HG03135 (cell line): ENCODE data around the gene TUBA4B.
A peak's percentile ranks its signal among the peaks of the same experiment; 100 is the strongest.
"Not testable (repeated sequence)": the region's sequence is repeated elsewhere in the genome, so short reads cannot be mapped to it uniquely, and the experiment has no call there.

Experiments used
- ATAC-seq: cut with Tn5 transposase; IDR thresholded peaks from one replicate; pipeline ENCODE4 v1.9.1; 2021; ENCODE audit warnings: mild to moderate bottlenecking, moderate library complexity; ENCODE audit not compliant: unreplicated experiment

The TUBA4B gene

DNA sequence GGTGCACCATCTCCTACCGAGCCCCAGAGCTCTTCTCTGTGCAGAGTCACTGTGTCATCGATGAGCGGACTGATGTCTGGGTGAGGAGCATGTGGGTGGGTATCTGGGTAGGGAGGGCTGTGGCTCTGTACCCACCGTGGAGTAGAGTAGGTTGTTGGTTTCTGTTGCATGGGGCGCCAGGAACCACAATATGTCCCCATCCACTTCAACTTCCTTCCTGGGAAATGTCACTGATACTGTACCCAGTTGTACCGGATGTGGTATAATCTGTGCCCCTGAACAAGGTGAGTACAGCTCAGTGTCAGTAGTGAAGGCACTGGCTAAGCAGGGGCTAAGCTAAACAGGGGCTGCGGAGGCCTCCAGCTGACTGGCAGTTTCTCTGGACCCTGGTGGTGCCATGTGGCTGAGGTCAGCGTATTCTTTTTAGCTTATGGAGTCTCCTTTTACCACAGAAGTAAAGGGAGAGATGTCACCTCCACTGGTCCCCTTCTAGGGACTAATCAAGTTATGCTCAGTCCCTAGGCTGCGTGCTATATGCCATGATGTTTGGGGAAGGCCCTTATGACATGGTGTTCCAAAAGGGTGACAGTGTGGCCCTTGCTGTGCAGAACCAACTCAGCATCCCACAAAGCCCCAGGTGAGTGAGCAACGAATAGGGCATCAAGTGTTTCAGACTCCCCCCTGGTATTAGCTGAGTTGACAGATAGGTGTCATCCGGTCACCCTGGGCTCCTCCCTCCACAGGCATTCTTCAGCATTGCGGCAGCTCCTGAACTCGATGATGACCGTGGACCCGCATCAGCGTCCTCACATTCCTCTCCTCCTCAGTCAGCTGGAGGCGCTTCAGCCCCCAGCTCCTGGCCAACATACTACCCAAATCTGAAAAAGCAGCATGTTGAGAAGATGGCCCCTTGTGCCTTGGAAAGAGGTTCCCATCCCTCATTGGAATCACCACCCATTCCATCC lies 5.1 kb upstream of the TUBA4B start:
- ATAC-seq = no peak

DNA sequence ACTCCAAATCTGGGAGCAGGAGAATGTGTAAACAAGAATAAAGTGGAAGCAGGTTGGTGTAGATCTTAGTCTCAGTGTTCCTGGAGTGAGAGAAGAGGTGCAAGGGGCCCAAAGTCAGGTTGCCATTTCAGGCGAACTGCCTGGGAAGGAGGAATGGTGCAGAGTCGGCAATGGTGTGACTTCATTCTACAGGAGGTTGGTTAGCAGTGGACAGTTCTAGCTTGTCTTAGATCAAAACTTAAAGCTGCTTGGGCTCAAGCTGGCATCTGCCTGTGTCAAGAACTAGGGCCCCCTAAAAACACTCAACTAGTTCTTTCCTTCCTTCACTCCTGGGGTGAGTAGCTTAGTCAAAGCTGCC lies 4.2 kb upstream of the TUBA4B start:
- ATAC-seq = no peak

DNA sequence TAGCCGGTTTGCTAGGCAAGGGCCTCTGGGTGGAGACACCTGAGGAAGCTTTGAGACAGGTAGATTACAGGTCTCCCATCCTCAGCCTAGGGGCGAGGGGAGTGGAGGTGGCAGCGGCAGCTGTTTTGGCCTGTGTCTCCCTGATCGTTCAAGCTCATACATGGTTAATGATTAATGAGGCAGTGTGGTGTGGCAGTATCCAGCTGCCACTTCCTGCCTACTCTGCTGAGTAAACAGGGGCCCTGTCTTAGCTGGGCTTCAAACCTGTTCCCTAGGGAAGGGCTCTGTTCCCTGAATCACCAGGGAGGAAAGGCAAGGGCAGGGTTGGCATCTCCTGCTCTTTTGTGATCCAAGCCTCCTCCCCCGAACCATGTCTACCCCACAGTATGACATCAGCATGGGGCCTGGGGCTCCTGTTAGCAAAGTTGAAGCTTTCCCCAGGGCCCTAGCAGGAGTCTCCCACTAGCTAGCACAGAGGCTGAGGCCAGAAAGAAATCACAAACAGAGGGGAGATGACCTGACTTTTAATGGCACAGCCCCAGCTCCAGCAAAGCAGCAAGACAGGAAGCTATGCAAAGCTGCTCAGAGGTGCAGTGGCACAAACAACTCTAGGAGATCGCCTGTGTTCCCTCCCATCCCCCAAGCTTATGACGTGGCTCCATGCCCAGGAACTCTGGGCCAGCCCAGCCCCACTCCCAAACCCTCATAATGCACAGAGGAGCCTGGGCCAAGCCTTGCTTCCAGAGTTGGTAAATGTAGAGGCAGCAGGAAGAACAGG lies 3.7 kb upstream of the TUBA4B start:
- ATAC-seq = peak; percentile 42

DNA sequence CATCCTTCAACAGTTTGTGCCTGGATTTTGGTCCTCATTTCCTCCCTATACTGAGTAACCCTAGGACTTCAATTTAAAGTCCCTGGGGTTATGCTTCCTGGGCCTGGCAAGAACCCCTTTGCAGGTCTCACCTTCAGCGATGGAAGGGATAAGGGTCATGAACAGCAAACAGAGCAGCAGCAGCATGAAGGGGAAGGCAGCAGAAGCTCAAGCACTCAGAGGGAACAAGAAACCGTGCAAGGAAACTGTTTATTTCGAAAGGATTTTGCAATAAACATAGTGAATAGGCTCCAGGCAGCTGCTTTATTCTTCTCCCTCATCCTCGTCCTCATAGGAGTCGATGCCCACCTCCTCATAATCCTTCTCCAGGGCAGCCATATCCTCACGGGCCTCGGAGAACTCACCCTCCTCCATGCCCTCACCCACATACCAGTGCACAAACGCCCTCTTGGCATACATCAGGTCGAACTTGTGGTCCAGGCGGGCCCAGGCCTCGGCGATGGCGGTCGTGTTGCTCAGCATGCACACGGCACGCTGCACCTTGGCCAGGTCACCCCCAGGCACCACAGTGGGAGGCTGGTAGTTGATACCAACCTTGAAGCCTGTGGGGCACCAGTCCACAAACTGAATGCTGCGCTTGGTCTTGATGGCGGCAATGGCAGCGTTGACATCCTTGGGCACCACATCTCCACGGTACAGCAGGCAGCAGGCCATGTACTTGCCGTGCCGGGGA lies 2.8 kb upstream of the TUBA4B start:
- ATAC-seq = no peak

DNA sequence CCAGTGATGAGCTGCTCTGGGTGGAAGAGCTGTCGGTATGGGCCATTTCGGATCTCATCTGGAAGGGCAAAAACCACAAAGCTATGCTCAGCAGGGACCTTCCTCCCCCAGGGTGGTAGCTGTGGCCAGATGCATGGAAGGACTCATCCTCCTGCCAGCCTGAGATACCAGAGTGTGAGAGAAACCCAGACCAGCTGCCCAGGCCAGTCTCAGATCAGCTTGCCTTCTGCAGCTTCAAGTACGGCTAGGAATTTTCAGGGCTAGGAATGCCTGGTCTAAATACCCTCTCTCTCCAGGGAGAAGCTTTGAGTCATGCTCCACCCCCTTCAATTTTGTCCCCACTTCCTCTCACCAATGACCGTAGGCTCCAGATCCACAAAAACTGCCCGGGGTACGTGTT lies 1.4 kb upstream of the TUBA4B start:
- no peak for ATAC-seq

DNA sequence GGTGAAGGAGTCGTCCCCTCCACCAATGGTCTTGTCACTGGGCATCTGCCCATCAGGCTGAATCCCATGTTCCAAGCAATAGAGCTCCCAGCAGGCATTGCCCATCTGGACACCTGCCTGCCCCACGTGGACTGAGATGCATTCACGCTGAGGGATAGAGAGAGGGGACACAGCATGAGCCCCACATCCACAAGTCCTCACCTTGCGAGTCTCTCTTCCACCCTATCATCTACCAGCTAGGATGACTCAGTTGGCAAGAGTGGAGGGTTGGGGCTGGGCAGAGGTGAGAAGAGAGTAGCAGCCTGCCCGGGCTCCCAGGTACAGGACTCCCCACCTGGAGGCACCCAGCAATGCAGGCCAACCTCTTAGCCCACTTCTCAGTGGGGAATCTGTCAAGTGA lies 959 bp upstream of the TUBA4B start:
- no peak for ATAC-seq

DNA sequence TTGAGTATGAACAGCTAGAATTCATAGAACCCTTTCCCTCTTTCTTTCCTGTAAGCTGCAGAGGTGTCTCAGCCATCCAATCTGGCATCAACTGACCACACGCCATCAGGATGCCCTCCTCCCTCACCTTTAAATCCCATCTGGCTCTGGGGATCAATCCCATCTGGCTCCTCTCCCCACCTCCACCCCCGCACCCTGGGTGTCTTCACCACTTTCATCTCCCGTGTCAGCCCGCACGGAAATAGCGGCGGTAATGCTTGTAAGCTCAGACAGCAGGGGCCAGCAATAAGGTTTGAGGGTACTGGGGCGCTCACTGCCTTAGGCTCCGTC lies 508 bp upstream of the TUBA4B start:
- ATAC-seq = no peak

DNA sequence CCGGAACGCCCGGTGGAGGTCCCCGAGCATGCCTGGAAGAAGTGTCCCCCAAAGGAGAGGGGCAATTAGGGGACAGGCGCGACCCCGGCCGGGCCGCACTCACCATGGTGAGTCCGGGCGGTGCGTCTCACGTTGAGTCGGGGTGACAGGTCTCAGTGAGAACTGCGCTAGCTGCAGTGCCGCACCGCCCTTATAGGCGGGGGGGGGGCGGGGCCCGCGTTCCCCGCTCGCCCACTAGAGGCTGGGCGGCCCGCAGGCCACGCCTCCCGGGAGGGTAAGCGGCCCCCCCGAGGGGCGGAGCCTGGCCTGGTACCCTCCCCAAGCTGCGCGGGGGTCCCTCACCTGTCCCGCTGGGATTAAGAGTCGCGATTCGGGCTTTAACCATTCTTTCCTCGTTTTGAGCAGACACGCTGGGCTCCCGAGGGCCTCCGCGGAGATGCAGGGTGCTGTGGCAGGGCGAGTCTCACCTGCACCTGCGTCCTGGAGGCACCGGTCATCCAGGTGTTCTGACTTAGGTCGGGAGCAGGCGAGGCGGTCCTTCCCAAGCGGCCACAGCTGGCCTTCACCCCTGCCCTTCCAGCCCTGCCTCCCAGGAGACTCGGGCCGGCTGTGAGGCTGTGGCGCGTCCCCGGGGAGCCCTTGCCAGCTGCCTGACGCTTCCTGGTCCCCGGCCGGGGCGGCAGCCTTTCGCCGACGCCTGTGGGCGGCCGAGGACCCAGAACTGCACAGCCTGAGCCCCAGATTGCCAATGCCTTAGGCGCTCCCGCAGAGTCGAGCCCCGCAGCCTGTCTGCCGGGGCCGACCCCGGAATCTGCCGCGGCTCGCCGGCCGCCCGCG lies 928 bp downstream of the TUBA4B start, which contains the start of gene TUBA4A:
Gene TUBA4A, minus strand, starts transcription at position 166 of the 837 bp plus-strand sequence. Its CDS starts 60 bp downstream, at position 106.
- ATAC-seq = peak; percentile 56

DNA sequence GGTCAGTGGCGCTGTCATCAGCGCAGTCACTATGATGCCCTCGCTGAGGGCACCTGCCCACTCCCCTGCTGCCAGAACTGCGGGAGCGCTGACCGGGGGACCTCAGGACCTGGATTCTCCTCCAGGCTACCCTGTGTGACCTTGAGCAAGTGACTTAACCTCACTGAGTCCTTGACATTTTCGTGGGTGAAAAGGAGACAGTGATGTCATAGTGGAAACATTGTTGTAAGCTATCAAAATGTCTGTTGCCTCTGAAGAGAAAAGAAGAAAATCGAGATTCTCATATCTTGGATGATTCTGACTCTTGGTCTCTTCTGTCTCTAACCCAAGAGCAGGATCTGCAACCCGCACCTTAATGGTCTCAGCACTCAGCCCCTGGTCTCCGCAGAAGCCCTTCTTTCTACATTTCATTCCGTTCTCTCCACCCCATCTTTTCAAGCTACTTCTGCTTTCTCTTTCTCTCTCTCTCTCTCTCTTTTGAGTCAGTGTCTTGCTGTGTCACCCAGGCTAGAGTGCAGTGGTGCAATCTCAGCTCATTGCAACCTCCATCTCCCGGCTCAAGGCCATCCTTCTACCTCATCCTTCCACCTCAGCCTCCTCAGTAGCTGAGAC lies 1.7 kb downstream of the TUBA4B start:
- peak; percentile 38 for ATAC-seq

DNA sequence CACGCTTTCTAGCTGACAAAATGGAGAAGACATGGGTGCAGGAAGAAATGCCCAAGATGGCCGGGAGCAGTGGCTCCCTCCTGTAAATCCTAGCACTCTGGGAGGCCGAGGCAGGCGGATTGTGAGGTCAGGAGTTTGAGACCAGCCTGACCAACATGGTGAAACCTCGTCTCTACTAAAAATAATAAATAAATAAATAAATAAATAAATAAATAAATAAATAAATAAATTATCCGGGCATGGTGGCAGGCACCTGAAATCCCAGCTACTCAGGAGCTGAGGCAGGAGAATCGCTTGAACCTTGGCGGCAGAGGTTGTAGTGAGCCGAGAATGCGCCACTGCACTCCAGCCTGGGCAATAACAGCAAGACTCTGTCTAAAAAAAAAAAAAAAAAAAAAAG lies 5.9 kb downstream of the TUBA4B start:
- ATAC-seq = not testable (repeated sequence)

DNA sequence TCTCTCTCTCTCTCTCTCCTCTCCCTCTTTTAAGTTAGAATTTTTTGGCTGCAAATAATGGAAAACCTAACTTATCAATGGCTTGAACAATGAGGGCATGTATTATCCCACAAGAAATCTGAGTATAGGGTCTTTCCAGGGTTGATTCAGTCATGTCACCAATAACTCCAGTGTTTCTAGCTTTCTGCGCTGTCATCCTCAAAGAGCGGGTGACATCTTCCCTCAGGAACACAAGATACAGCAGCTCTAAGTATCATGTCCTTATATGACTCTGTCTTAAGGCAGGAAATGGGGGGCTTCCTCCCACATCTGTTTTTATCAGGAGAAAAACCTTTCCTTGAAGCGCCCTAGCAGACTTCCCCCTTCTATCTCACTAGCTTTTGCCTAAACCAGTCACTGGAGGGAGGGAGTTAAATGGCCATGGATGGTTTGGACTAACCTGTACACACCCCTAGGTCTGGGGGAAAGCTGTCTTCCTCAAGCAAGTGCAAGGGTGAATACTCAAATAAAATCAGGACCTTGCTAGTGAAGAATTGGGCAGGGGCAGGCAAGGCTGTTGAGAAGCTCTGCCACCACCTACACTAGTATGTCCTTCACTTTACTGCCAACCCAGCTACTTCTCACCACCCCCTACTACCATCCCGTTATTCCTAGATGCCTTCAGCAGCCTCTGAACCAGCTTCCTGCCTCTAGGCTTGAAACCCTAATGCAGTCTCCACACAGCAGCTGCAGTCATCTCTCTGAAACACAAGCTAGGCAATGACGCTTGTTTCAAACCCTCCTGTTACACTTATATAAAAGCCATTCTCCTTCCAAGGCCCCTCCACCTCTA lies 8.2 kb downstream of the TUBA4B start:
- no peak for ATAC-seq

DNA sequence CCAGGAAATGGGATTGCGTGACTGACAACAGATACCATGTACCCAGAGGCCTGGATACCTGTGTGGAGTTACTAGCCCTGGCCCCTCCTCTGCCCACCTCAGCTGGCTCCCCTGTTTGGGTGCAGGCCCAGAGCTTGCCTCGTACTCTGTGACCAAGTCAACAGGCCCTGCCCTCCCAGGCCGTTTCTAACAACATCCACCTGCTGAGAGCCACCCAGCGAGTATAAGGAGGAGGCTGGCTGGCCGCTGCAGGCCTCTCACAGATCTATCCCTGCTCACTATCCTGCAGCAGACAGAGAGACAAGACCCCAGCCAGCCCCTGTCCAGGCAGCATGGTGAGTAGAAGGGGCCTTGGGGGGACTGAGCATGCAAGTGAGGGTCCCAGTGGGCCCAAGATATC lies 13.2 kb downstream of the TUBA4B start:
- no peak for ATAC-seq

DNA sequence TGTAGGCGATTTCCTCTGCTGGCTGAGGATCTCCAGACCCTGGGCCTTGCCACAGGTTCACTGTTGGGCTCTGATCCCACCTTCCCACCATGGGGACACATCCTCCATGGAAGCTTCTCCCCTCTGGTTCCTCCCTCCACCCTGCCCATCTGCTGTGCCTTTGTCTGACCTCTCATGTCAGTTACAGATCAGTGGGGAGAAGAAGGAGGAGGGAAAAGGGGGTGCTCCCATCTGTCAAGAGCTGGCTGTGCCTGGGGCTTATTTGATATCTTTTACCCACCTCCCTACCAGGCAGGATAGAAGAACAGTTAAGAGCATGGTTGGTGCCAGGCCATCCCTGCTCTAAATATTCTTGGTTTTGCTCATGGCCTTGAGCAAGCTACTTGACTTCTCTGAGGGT lies 13.8 kb downstream of the TUBA4B start:
- ATAC-seq = no peak

DNA sequence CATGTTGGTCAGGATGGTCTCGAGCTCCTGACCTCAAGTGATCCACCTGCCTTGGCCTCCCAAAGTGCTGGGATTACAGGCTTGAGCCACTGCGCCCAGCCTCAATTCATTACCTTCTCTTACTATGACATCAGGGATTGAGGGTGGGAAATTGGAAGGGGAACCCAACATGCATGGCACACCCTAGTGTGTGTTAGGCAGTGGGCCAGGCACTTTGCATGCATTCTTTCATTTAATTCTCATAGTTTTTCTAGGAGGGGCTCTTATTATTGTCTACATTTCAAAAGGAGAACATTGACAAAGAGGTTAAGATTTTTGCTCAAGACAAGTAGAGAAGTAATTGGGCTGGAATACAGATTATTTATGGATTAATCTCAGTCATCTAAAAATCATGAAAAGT lies 15.3 kb downstream of the TUBA4B start:
- ATAC-seq = no peak

DNA sequence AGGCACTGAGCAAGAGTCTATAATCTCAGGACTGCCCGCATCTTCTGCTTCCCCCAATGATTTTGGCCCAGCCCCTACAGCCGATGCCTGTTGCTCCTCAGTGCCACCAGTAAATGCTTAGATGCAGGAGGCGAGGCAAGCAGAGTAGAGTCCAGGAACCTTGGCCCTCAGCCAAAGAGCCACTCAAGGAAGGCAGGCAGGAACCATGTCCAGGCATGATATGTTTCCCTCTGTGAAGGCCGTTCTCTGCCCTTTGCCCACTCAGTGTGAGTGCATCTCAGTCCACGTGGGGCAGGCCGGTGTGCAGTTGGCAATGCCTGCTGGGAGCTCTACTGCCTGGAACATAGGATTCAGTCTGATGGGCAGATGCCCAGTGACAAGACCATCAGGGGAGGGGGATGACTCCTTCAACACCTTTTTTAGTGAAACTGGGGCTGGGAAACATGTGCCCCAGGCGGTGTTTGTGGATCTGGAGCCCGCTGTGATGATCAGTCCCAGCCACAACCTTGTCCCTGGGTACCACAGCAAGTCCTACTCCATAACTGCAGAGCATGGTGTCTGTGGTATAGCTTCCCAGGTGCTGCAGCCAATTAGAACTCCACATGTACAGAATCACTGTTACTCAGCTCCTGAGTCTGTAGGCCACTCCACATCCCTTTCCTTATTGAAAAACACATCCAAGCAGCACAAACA lies 16.5 kb downstream of the TUBA4B start:
- ATAC-seq = no peak

DNA sequence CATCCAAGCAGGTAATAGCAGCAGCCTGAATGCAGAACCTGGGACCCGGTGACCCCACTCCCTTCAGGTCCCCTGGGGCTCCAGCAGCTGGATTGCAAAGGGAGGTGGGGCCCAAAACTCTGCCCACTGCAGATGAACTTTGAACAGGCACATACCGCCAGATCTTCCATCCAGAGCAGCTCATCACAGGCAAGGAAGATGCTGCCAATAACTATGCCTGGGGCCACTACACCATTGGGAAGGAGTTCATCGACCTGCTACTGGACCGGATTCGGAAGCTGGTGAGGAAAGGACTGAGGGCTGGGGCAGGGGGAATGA lies 17.0 kb downstream of the TUBA4B start:
- ATAC-seq = no peak

DNA sequence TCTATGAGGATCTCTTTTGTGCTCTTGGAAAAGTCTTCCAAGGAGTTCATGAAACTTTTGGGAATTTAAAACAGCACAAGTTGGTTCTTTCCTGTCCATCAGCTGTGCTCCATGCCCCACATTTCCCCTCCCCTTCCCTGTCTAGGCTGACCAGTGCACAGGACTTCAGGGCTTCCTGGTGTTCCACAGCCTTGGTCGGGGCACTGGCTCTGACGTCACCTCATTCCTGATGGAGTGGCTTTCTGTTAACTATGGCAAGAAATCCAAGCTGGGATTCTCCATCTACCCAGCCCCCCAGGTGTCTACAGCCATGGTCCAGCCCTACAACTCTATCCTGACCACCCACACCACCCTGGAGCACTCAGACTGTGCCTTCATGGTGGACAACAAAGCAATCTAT lies 18.0 kb downstream of the TUBA4B start:
- ATAC-seq = no peak

DNA sequence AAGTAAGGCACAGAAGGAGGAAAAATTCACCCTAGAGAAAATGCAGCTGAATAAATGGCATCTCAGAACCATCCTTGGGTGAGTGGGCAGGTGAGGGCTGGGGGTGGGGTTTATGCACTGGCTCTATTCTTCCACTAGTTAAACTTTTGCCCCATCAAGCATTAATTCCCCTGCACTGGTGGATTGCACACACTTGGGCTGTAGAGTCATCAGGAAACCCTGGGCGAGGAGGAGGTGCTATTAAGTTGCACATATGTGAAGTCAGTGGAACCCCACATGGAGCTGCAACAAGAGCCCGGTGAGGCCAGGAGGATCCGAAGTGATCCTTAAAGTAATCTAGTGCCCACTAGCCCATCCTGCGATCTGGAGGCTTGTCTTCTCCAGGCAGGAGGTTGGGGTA lies 19.3 kb downstream of the TUBA4B start:
- no peak for ATAC-seq

DNA sequence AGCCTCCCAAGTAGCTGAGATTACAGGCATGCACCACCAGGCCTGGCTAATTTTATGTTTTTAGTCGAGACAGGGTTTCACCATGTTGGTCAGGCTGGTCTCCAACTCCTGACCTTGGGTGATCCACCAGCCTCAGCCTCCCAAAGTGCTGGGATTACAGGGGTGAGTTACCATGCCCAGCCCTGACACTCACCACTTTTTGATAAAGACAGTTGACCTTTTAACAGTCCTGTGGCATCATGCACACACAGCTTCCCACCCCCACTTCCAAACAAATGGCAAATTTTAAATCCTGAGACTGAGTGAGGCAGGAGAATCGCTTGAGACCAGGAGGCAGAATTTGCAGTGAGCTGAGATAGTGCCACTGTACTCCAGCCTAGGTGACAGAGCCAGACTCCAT lies 20.0 kb downstream of the TUBA4B start:
- ATAC-seq = no peak
